HepG2 (cell line): ENCODE results near the gene DNAJB8. TPM values are rescaled to one million over a fixed set of nuclear protein-coding genes. Genes with fewer than 3 reads are reported as not detected.

Experiments
- ADNP ChIP-seq: sonication (generic); formaldehyde crosslinking; IDR thresholded peaks from 2 replicates; pipeline ENCODE4 v1.4.0; 2020; ENCODE audit warnings: missing genetic modification reagents
- CBX5 ChIP-seq: sonication (generic); formaldehyde crosslinking; IDR thresholded peaks from 2 replicates; pipeline ENCODE4 v1.4.0; 2020; ENCODE audit warnings: missing genetic modification reagents, borderline replicate concordance
- FOSL2 ChIP-seq: sonication (generic); formaldehyde crosslinking; IDR thresholded peaks from 2 replicates; pipeline ENCODE4 v1.4.0; 2020; ENCODE audit warnings: missing genetic modification reagents
- MEF2D ChIP-seq: sonication (generic); formaldehyde crosslinking; IDR thresholded peaks from 2 replicates; pipeline ENCODE4 v1.5.1; 2020; ENCODE audit warnings: mild to moderate bottlenecking, missing genetic modification reagents
- NFE2 ChIP-seq: sonication (generic); formaldehyde crosslinking; IDR thresholded peaks from 2 replicates; pipeline ENCODE4 v1.4.0; 2020; ENCODE audit warnings: missing genetic modification reagents
- PCBP1 ChIP-seq: fragments of 200-400 bp; formaldehyde crosslinking; IDR thresholded peaks from 2 replicates; pipeline ENCODE4 v1.6.1; 2017; ENCODE audit warnings: mild to moderate bottlenecking, low read depth, low read length, borderline replicate concordance
- RFXANK ChIP-seq: IDR thresholded peaks from 2 replicates; pipeline ENCODE4 v1.6.1; 2016
- SP1 ChIP-seq, 2 experiments: fragments of 450-650 bp in 1 of 2; sonication (generic) in 1 of 2; formaldehyde crosslinking in 1 of 2; IDR thresholded peaks; 2 replicates each; pipeline versions ENCODE4 v1.4.0 to v1.6.1; 2016 to 2020; ENCODE audit warnings: missing genetic modification reagents in 1 of 2
- STAG1 ChIP-seq: sonication (generic); formaldehyde crosslinking; IDR thresholded peaks from 2 replicates; pipeline ENCODE4 v1.4.0; 2020; ENCODE audit warnings: missing genetic modification reagents
- TCF7 ChIP-seq: sonication (generic); IDR thresholded peaks from 2 replicates; pipeline ENCODE4 v1.6.1; 2016; ENCODE audit warnings: antibody characterized with exemption, low read depth
- ZFP82 ChIP-seq: sonication (generic); formaldehyde crosslinking; IDR thresholded peaks from 2 replicates; pipeline ENCODE4 v1.5.1; 2020; ENCODE audit warnings: mild to moderate bottlenecking, missing genetic modification reagents, borderline replicate concordance
- ZFX ChIP-seq: sonication (generic); formaldehyde crosslinking; IDR thresholded peaks from 2 replicates; pipeline ENCODE4 v1.4.0; 2020; ENCODE audit warnings: mild to moderate bottlenecking, low read depth, missing genetic modification reagents, moderate library complexity
- ZNF205 ChIP-seq: IDR thresholded peaks from 2 replicates; pipeline ENCODE4 v1.6.1; 2018; ENCODE audit warnings: missing biosample characterization, missing genetic modification reagents
- ZNF33B ChIP-seq: sonication (generic); formaldehyde crosslinking; IDR thresholded peaks from 2 replicates; pipeline ENCODE4 v1.5.1; 2020; ENCODE audit warnings: mild to moderate bottlenecking, missing genetic modification reagents
- ZNF484 ChIP-seq: sonication (generic); formaldehyde crosslinking; IDR thresholded peaks from 2 replicates; pipeline ENCODE4 v1.5.1; 2020; ENCODE audit warnings: mild to moderate bottlenecking, low read depth, missing genetic modification reagents, borderline replicate concordance
- ZNF564 ChIP-seq: sonication (generic); formaldehyde crosslinking; IDR thresholded peaks from 2 replicates; pipeline ENCODE4 v1.8.1; 2023; ENCODE audit warnings: mild to moderate bottlenecking, missing genetic modification reagents
- ZNF567 ChIP-seq: sonication (generic); formaldehyde crosslinking; IDR thresholded peaks from 2 replicates; pipeline ENCODE4 v1.8.1; 2023; ENCODE audit warnings: mild to moderate bottlenecking, missing genetic modification reagents, borderline replicate concordance
- ZNF589 ChIP-seq: sonication (generic); formaldehyde crosslinking; conservative IDR thresholded peaks from 2 replicates; pipeline ENCODE4 v1.8.0; 2022; ENCODE audit warnings: mild to moderate bottlenecking, moderate library complexity, missing genetic modification reagents
- ZNF605 ChIP-seq: sonication (generic); formaldehyde crosslinking; IDR thresholded peaks from 2 replicates; pipeline ENCODE4 v1.8.0; 2022; ENCODE audit warnings: mild to moderate bottlenecking, missing genetic modification reagents
- polyA plus RNA-seq, 8 experiments: library from polyadenylated mRNA; depleted of rRNA in 3 of 8; stranded (reverse) in 7 of 8; unstranded in 1 of 8; fragments of >200 nt; fragmentation: Illumina TruSeq in 4 of 8; extraction: Trizol in 4 of 8; gene quantifications; 2 replicates each; pipeline versions ENCODE4 v1.2.1 to v1.2.3, GENCODE V29; 2011 to 2016; ENCODE audit warnings: low read depth in 4 of 8, missing spikeins in 1 of 8, mixed read lengths in 1 of 8; ENCODE audit not compliant: insufficient read depth in 1 of 8
- total RNA-seq, 5 experiments: library from RNA; depleted of rRNA; stranded (reverse); fragments of >200 nt; fragmentation: Illumina TruSeq; extraction: Trizol; gene quantifications; 2 replicates each; pipeline ENCODE4 v1.2.3, GENCODE V29; 2016; ENCODE audit warnings: low read depth in 1 of 5
- TF ChIP-seq, protein P1 (sequence below): sonication (generic); formaldehyde crosslinking; IDR thresholded peaks from 2 replicates; pipeline ENCODE4 v1.5.1; 2020; ENCODE audit warnings: mild to moderate bottlenecking, missing genetic modification reagents, borderline replicate concordance
- TF ChIP-seq, protein P2 (sequence below): sonication (generic); formaldehyde crosslinking; IDR thresholded peaks from 2 replicates; pipeline ENCODE4 v1.4.0; 2020; ENCODE audit warnings: missing genetic modification reagents, mild to moderate bottlenecking, borderline replicate concordance
- TF ChIP-seq, protein P3 (sequence below): sonication (generic); formaldehyde crosslinking; IDR thresholded peaks from 2 replicates; pipeline ENCODE4 v1.4.0; 2020; ENCODE audit warnings: missing genetic modification reagents, borderline replicate concordance
- TF ChIP-seq, protein P4 (sequence below): sonication (generic); formaldehyde crosslinking; IDR thresholded peaks from 2 replicates; pipeline ENCODE4 v1.4.0; 2020; ENCODE audit warnings: mild to moderate bottlenecking, missing genetic modification reagents

Gene DNAJB8
- total and polyA plus RNA-seq, 2 of the 13 experiments (the other 11 are each of a cell fraction or from before 2014, with no cell fraction given): not detected

DNA sequence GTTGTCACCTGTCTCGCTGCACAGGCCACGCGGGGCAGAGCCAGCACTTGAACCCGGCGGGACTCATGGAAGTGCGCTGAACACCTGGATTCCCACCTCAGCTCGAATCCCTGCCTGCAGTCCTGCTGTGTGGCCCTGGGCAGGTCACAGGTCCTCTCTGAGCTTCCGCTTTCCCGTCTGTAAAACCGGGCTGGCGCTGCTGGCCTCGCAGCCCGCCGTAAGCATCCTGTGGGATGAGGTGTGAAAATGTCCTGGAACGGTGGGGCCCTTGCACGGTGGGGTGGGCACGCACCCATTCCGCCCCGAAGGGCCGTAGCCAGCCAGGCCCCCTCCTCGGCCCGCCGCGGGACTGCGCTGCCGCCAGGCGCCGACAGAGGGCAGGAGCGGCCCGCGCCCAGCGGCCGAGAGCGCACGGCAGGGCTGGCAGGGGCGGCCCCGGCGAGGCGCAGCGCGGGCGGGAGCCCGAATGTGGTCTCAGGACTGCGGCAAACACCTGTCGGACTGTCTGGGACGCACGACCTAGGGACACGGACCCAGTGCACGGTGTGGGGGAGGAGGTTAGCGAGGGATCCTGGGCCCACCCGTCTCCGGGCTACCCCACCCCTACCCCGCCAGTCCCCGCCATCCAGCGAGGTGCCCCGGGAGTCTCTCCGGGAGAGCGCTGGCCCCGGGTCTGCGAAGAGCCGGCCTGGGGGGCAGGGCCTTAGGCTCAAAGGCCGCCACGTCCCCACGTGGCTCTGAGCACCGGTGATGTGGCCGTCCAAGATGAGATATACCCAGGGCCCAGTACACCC is 40.4 kb downstream of the DNAJB8 start (continued):
- TF ChIP-seq ZNF205 (CRISPR knock-in tag): 0 out of 2 replicates have a peak, but pooled peaks have one; percentile 25
- TF ChIP-seq, protein P1, sequence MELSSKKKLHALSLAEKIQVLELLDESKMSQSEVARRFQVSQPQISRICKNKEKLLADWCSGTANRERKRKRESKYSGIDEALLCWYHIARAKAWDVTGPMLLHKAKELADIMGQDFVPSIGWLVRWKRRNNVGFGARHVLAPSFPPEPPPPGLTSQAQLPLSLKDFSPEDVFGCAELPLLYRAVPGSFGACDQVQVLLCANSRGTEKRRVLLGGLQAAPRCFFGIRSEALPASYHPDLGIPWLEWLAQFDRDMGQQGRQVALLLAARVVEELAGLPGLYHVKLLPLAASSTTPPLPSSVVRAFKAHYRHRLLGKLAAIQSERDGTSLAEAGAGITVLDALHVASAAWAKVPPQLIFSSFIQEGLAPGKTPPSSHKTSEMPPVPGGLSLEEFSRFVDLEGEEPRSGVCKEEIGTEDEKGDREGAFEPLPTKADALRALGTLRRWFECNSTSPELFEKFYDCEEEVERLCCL: no peak
- no peak for TF ChIP-seq ZNF564
- TF ChIP-seq ZNF484 (CRISPR knock-in tag): no peak
- TF ChIP-seq NFE2 (CRISPR knock-in tag): no peak
- TF ChIP-seq ZNF605 (CRISPR knock-in tag): 0 out of 2 replicates have a peak, but pooled peaks have one; percentile 30
- no peak for TF ChIP-seq RFXANK (CRISPR knock-in tag)
- TF ChIP-seq CBX5 (CRISPR knock-in tag): no peak
- TF ChIP-seq TCF7: no peak
- TF ChIP-seq ZFP82 (CRISPR knock-in tag): no peak
- TF ChIP-seq ZNF567 (CRISPR knock-in tag): no peak
- peak; percentile 83 for TF ChIP-seq STAG1
- TF ChIP-seq ZFX (CRISPR knock-in tag): peak; percentile 70
- TF ChIP-seq, protein P2, sequence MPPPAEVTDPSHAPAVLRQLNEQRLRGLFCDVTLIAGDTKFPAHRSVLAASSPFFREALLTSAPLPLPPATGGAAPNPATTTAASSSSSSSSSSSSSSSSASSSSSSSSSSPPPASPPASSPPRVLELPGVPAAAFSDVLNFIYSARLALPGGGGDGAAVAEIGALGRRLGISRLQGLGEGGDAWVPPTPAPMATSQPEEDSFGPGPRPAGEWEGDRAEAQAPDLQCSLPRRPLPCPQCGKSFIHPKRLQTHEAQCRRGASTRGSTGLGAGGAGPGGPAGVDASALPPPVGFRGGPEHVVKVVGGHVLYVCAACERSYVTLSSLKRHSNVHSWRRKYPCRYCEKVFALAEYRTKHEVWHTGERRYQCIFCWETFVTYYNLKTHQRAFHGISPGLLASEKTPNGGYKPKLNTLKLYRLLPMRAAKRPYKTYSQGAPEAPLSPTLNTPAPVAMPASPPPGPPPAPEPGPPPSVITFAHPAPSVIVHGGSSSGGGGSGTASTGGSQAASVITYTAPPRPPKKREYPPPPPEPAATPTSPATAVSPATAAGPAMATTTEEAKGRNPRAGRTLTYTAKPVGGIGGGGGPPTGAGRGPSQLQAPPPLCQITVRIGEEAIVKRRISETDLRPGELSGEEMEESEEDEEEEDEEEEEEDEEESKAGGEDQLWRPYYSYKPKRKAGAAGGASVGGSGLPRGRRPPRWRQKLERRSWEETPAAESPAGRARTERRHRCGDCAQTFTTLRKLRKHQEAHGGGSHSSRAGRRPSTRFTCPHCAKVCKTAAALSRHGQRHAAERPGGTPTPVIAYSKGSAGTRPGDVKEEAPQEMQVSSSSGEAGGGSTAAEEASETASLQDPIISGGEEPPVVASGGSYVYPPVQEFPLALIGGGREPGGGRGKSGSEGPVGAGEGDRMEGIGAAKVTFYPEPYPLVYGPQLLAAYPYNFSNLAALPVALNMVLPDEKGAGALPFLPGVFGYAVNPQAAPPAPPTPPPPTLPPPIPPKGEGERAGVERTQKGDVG (CRISPR knock-in tag): no peak
- TF ChIP-seq, protein P3, sequence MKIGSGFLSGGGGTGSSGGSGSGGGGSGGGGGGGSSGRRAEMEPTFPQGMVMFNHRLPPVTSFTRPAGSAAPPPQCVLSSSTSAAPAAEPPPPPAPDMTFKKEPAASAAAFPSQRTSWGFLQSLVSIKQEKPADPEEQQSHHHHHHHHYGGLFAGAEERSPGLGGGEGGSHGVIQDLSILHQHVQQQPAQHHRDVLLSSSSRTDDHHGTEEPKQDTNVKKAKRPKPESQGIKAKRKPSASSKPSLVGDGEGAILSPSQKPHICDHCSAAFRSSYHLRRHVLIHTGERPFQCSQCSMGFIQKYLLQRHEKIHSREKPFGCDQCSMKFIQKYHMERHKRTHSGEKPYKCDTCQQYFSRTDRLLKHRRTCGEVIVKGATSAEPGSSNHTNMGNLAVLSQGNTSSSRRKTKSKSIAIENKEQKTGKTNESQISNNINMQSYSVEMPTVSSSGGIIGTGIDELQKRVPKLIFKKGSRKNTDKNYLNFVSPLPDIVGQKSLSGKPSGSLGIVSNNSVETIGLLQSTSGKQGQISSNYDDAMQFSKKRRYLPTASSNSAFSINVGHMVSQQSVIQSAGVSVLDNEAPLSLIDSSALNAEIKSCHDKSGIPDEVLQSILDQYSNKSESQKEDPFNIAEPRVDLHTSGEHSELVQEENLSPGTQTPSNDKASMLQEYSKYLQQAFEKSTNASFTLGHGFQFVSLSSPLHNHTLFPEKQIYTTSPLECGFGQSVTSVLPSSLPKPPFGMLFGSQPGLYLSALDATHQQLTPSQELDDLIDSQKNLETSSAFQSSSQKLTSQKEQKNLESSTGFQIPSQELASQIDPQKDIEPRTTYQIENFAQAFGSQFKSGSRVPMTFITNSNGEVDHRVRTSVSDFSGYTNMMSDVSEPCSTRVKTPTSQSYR (CRISPR knock-in tag): peak; percentile 87
- TF ChIP-seq FOSL2 (CRISPR knock-in tag): no peak
- peak; percentile 55; the same call in 1 of the 2 replicates for TF ChIP-seq ADNP (CRISPR knock-in tag)
- no peak for TF ChIP-seq ZNF33B (CRISPR knock-in tag)
- no peak for TF ChIP-seq MEF2D
- TF ChIP-seq PCBP1: 0 out of 2 replicates have a peak, but pooled peaks have one; percentile 15
- no peak for TF ChIP-seq ZNF589
- TF ChIP-seq, protein P4, sequence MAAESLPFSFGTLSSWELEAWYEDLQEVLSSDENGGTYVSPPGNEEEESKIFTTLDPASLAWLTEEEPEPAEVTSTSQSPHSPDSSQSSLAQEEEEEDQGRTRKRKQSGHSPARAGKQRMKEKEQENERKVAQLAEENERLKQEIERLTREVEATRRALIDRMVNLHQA: no peak
- TF ChIP-seq SP1 (IDR thresholded peaks at IDR 0.05): no peak
- TF ChIP-seq SP1 (CRISPR knock-in tag; IDR thresholded peaks at IDR 0.05): no peak
